Measurements from ENCODE around the gene INPP5D.

GRCh38 chr2:233059797-233060500, at the start of gene INPP5D:
- TF ChIP-seq CTCF (IDR thresholded peaks at IDR 0.05; ENCODE audit: low read length) (no peak), EZH2 (IDR thresholded peaks at IDR 0.05; ENCODE audit: borderline replicate concordance, low read length) (no peak)

Data from OCI-LY1 (cell line).